Activated T-helper 17 cell treated with anti-CD3 and anti-CD28 coated beads, Interleukin-2, amount 50 U/mL, for 72 hours (primary cell): ENCODE data around the gene FAM131A. TPM values are rescaled to one million over a fixed set of nuclear protein-coding genes. Genes with fewer than 3 reads are reported as not detected.

Experiments used
- ATAC-seq: fragments of 150-1000 bp; cut with Tn5 transposase; replicated peaks from 2 replicates; pipeline ENCODE4 v1.10.0; 2021; ENCODE audit warnings: mild to moderate bottlenecking, moderate library complexity
- H3K27ac Mint-ChIP-seq: one replicate; pipeline ENCODE4 v1.8.0; 2022; ENCODE audit warnings: mixed read lengths
- H3K27me3 Mint-ChIP-seq: one replicate; pipeline ENCODE4 v1.8.0; 2022; ENCODE audit warnings: mixed read lengths
- H3K36me3 Mint-ChIP-seq: one replicate; pipeline ENCODE4 v1.8.0; 2022; ENCODE audit warnings: low read depth, mild to moderate bottlenecking, mixed read lengths
- H3K4me1 Mint-ChIP-seq: one replicate; pipeline ENCODE4 v1.8.0; 2022; ENCODE audit warnings: mixed read lengths
- H3K4me3 Mint-ChIP-seq: one replicate; pipeline ENCODE4 v1.8.0; 2022; ENCODE audit warnings: mild to moderate bottlenecking, mixed read lengths
- H3K9me3 Mint-ChIP-seq: one replicate; pipeline ENCODE4 v1.8.0; 2022; ENCODE audit warnings: mixed read lengths
- total RNA-seq, 2 donors: library from RNA; stranded (reverse); gene quantifications; one replicate each; pipeline ENCODE4 v1.2.3, GENCODE V29; 2022

Gene FAM131A
- total RNA-seq, 2 donors from 2014 or later: 2.5 to 6.7 TPM

DNA sequence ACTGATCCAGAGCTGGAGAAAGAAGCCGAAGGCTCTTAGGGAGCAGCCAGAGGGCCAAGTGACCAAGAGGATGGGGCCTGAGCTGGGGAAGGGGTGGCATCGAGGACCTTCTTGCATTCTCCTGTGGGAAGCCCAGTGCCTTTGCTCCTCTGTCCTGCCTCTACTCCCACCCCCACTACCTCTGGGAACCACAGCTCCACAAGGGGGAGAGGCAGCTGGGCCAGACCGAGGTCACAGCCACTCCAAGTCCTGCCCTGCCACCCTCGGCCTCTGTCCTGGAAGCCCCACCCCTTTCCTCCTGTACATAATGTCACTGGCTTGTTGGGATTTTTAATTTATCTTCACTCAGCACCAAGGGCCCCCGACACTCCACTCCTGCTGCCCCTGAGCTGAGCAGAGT is 52.0 kb downstream of the FAM131A start:
- no peak overlapping the region for H3K4me3 Mint-ChIP-seq
- no peak for ATAC-seq
- H3K36me3 Mint-ChIP-seq: no peaks in the 10 kb centered on the region
- H3K27ac Mint-ChIP-seq: no peak overlapping the region
- H3K27me3 Mint-ChIP-seq: peaks cover 22% of the 10 kb centered on the region
- H3K9me3 Mint-ChIP-seq: no peaks in the 10 kb centered on the region
- no peaks in the 10 kb centered on the region for H3K4me1 Mint-ChIP-seq

DNA sequence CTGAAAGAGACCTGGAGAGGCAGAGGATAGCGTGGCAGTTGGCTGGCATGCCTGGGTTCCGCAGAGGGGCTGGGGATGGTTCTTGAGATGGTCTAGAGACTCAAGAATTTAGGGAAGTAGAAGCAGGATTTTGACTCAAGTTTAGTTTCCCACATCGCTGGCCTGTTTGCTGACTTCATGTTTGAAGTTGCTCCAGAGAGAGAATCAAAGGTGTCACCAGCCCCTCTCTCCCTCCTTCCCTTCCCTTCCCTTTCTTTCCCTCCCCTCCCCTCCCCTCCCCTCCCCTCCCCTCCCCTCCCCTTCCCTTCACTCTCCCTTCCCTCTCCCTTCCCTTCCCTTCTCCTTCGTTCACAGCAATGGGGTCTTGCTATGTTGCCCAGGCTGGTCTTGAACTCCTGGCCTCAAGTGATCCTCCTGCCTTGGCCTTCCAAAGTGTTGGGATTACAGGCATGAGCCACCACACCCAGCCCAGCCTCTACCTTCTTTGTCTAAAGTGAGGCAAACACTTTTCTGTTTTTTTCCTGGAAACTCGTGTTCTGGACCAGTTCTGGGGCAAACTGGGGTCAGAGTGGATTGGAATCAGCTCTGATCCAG is 52.6 kb downstream of the FAM131A start:
- no peaks in the 10 kb centered on the region for H3K36me3 Mint-ChIP-seq
- no peak for ATAC-seq
- no peaks in the 10 kb centered on the region for H3K9me3 Mint-ChIP-seq
- no peak overlapping the region for H3K27ac Mint-ChIP-seq
- H3K27me3 Mint-ChIP-seq: peaks cover 19% of the 10 kb centered on the region
- H3K4me1 Mint-ChIP-seq: no peaks in the 10 kb centered on the region
- H3K4me3 Mint-ChIP-seq: no peak overlapping the region

DNA sequence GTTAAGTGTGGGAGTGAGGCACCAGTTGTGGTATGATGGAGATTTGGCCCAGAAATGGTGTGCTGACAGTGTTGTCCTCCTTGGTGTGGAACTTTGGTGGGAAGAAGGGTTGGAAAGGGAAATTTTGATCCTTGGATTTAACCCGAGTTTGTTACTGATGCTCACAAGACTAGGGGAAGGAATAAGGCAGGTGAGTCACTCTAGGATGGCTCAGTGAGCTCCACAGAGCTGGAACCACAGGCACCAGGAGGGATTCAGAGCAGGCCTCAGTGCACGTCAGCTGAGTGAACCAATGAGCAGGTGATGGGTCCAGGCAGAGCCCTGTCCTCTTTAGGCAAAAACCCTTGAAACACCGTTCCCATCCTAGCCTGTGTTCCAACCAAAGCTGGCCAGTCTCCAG is 53.9 kb downstream of the FAM131A start:
- Mint-ChIP-seq H3K36me3 (no peaks in the 10 kb centered on the region), H3K4me3 (no peak overlapping the region)
- no peak for ATAC-seq

DNA sequence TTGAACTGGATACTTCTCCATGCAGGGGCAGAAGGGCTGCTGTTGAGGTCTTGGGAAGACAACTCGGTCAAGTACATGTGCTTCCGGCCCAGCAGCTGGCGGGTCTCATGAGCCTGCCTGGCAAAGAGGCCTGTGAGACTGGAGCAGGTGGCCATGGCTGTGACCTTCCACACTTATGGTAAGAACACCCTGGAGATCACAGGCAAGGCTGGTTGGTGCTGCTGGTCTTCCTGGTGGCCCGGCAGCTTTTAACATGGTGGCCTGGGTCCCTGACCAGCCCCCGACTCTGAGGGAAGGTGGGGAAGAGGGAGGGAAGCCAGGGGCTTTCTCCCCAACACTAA is 57.9 kb downstream of the FAM131A start:
- H3K36me3 Mint-ChIP-seq: no peaks in the 10 kb centered on the region
- no peak overlapping the region for H3K27ac Mint-ChIP-seq
- H3K4me3 Mint-ChIP-seq: no peak overlapping the region
- H3K27me3 Mint-ChIP-seq: peaks cover 10% of the 10 kb centered on the region
- H3K9me3 Mint-ChIP-seq: no peaks in the 10 kb centered on the region
- no peaks in the 10 kb centered on the region for H3K4me1 Mint-ChIP-seq
- ATAC-seq: no peak

More for the DNA sequence above, 53.9 kb downstream of the FAM131A start:
- no peaks in the 10 kb centered on the region for H3K9me3 Mint-ChIP-seq
- no peak overlapping the region for H3K27ac Mint-ChIP-seq
- H3K27me3 Mint-ChIP-seq: peaks cover 18% of the 10 kb centered on the region
- H3K4me1 Mint-ChIP-seq: no peaks in the 10 kb centered on the region

Other genes starting within 250 kb of the FAM131A start
- gene HTR3E, start 240.5 kb upstream of the FAM131A start, total RNA-seq: not detected
- 10 to 100 TPM; 48.7 to 64.6 TPM for gene EIF2B5, start 202.2 kb upstream of the FAM131A start, total RNA-seq
- gene DVL3, start 182.2 kb upstream of the FAM131A start, total RNA-seq: 10 to 100 TPM; 40.3 to 42.5 TPM
- 100 to 1,000 TPM; 206 to 244 TPM for gene AP2M1, start 162.7 kb upstream of the FAM131A start, total RNA-seq
- 10 to 100 TPM; 75.5 to 93.5 TPM for gene ABCF3, start 151.4 kb upstream of the FAM131A start, total RNA-seq
- not detected for gene VWA5B2, start 108.0 kb upstream of the FAM131A start, total RNA-seq
- 10 to 100 TPM; 33.4 to 49.9 TPM for gene ALG3, start 88.6 kb upstream of the FAM131A start, total RNA-seq
- gene EEF1AKMT4, start 87.9 kb upstream of the FAM131A start, total RNA-seq: 10 to 100 TPM in 1 of 2 donors, 1 to 10 TPM in 1; 8.0 to 13.6 TPM
- gene CAMK2N2, start 76.0 kb upstream of the FAM131A start, total RNA-seq: 1 to 10 TPM in 1 of 2 donors, under 1 TPM in 1; 0.64 to 1.2 TPM
- gene ECE2, start 61.6 kb upstream of the FAM131A start, total RNA-seq: not detected
- 100 to 1,000 TPM; 143 to 311 TPM for gene PSMD2, start 38.4 kb upstream of the FAM131A start, total RNA-seq
- gene EIF4G1, start 23.0 kb upstream of the FAM131A start, total RNA-seq: 100 to 1,000 TPM; 242 to 551 TPM
- 10 to 100 TPM in 1 of 2 donors, 1 to 10 TPM in 1; 9.5 to 13.7 TPM for gene CLCN2, start 24.0 kb downstream of the FAM131A start, total RNA-seq
- gene POLR2H, start 24.1 kb downstream of the FAM131A start, total RNA-seq: 100 to 1,000 TPM; 156 to 183 TPM
- gene THPO, start 40.6 kb downstream of the FAM131A start, total RNA-seq: not detected
- under 1 TPM; 0.05 to 0.39 TPM for gene CHRD, start 42.5 kb downstream of the FAM131A start, total RNA-seq
- gene EPHB3, start 224.2 kb downstream of the FAM131A start, total RNA-seq: under 1 TPM in 1 of 2 donors, not detected in 1; 0.11 TPM